Ishikawa (cell line): ENCODE results near the gene ATP1A1.

Source experiments
- CEBPB ChIP-seq: IDR thresholded peaks from 2 replicates; pipeline ENCODE4 v1.6.1; 2012
- CREB1 ChIP-seq: IDR thresholded peaks from 2 replicates; pipeline ENCODE4 v1.6.1; 2012; ENCODE audit warnings: low read depth
- EGR1 ChIP-seq: IDR thresholded peaks from 2 replicates; pipeline ENCODE4 v1.6.1; 2012
- EP300 ChIP-seq: IDR thresholded peaks from 2 replicates; pipeline ENCODE4 v1.6.1; 2012; ENCODE audit warnings: borderline replicate concordance
- FOXM1 ChIP-seq: IDR thresholded peaks from 2 replicates; pipeline ENCODE4 v1.6.1; 2012; ENCODE audit warnings: low read depth, borderline replicate concordance
- MAX ChIP-seq: IDR thresholded peaks from 2 replicates; pipeline ENCODE4 v1.6.1; 2012
- NFIC ChIP-seq: IDR thresholded peaks from 2 replicates; pipeline ENCODE4 v1.6.1; 2012
- RAD21 ChIP-seq: IDR thresholded peaks from 2 replicates; pipeline ENCODE4 v1.6.1; 2012; ENCODE audit warnings: low read depth
- REST ChIP-seq: IDR thresholded peaks from 2 replicates; pipeline ENCODE4 v1.6.1; 2012; ENCODE audit warnings: low read depth, mild to moderate bottlenecking
- TAF1 ChIP-seq: IDR thresholded peaks from 2 replicates; pipeline ENCODE4 v1.6.1; 2012; ENCODE audit warnings: low read depth, mild to moderate bottlenecking
- TCF12 ChIP-seq: IDR thresholded peaks from 2 replicates; pipeline ENCODE4 v1.6.1; 2012; ENCODE audit warnings: low read depth
- TEAD4 ChIP-seq: IDR thresholded peaks from 2 replicates; pipeline ENCODE4 v1.6.1; 2012
- YY1 ChIP-seq: IDR thresholded peaks from 2 replicates; pipeline ENCODE4 v1.6.1; 2012; ENCODE audit warnings: low read depth
- ZBTB7A ChIP-seq: IDR thresholded peaks from 2 replicates; pipeline ENCODE4 v1.6.1; 2012; ENCODE audit warnings: low read depth
- TF ChIP-seq, protein P1 (sequence below): IDR thresholded peaks from 2 replicates; pipeline ENCODE4 v1.6.1; 2012

ATP1A1 gene

DNA sequence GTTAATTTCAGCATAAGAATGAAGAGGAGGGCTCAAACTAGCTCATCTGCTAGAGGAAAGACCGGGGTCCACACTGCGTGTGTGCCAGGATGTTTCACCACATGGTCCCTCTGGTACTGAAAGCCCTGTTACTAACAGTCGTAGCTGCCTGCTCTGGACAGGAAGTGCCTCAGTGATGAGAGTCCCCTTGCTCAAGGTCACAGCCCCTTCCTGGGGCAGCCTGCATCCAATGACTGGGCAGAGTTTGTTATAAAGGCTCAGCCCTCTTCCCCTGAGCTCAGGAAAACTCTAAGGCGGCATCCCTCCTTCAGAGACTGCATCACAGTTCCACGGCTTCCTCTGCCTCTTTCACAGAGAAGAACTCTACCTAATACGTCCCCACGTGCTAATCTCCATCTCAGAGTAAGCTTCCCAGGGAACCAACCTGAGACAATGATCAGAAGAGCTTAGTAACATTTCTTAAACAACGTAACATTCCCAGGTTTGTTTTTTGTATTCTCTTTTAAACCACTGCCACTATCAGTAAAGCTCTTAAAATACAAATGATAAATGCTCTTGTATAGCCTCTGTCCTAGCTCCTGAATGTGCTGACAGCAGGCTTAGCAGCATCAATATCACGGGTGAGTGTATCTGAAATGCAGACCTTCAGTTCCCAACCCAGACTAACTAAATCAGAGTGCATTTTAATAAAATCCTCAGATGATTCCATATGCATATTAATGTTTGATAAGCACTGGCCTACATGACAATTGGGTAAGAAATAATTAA is 38.0 kb upstream of the ATP1A1 start:
- TF ChIP-seq EGR1 (no peak), TEAD4 (no peak), REST (no peak)

DNA sequence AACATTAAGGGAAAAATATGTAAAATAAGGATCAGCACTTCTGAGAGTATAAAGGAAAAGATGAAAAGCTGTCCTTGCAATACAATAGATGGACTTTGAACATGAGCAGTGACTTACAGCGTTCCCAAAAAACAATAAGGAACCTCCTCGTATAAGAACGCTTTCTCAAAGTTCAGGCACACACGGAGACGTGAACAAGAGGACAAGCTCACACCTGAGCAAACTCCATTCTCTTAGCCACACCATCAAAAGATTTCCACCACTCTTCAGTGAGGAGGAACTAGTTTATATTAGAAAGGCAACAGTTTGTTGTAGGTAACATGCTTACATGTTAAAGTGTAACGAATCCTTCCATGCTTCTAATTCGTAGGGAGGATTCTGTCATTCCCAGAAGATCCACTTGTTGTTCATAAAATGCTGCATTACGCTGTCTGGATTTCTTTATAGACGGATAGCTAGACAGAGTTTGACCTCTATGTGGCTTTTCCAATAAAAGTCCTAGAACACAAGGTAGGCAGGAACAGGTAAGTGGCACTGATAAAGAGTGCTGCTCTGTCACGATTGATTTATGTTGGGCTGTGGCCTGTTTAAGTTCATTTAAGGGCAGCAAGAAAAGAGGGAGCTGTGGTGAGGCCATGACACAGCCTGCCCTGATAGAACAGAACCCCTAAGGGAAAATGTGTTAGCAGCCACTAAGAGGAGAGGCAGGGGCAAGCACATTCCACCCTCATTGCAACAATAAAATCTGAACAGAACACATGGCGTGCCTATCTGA is 37.0 kb upstream of the ATP1A1 start:
- no peak for TF ChIP-seq YY1
- no peak for TF ChIP-seq TAF1
- no peak for TF ChIP-seq TEAD4
- TF ChIP-seq RAD21 = no peak
- TF ChIP-seq MAX = no peak
- TF ChIP-seq, protein P1, sequence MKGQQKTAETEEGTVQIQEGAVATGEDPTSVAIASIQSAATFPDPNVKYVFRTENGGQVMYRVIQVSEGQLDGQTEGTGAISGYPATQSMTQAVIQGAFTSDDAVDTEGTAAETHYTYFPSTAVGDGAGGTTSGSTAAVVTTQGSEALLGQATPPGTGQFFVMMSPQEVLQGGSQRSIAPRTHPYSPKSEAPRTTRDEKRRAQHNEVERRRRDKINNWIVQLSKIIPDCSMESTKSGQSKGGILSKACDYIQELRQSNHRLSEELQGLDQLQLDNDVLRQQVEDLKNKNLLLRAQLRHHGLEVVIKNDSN = no peak
- no peak for TF ChIP-seq REST

- no peak for TF ChIP-seq NFIC
- no peak for TF ChIP-seq CREB1
- no peak for TF ChIP-seq REST
- no peak for TF ChIP-seq TEAD4
- no peak for TF ChIP-seq EP300
- no peak for TF ChIP-seq ZBTB7A
- no peak for TF ChIP-seq TAF1
- TF ChIP-seq RAD21 = no peak
- TF ChIP-seq TCF12 = no peak
- no peak for TF ChIP-seq EGR1
- no peak for TF ChIP-seq YY1
- TF ChIP-seq FOXM1 = no peak
- TF ChIP-seq CEBPB = no peak
- TF ChIP-seq MAX = no peak
- TF ChIP-seq, protein P1 = no peak
Observed at GRCh38 chr1:116337398-116337797, 35.6 kb upstream of the ATP1A1 start.

DNA sequence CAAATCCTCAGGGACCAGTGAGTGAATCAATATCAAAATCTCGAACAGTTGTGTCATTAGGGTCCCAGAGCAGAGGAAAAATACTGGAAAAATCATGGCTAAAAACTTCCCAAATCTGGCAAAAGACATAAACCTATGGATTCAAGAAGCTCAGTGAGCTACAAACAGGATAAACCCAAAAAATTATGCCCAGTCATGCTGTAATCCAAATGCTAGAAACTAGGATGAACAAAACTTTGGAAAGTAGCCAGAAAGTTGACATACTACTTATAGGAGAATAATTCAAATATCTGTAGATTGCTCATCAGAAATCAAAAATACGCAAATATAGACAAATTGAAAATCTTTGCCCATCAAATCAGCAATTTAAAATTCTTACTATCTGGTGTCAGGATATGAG is 34.6 kb upstream of the ATP1A1 start:
- TF ChIP-seq TEAD4 = no peak
- TF ChIP-seq CREB1 = no peak
- TF ChIP-seq, protein P1 = no peak
- TF ChIP-seq TCF12 = no peak
- TF ChIP-seq ZBTB7A = no peak
- TF ChIP-seq EGR1 = no peak
- TF ChIP-seq MAX = no peak
- no peak for TF ChIP-seq RAD21
- TF ChIP-seq NFIC = no peak
- no peak for TF ChIP-seq CEBPB
- TF ChIP-seq YY1 = no peak
- TF ChIP-seq TAF1 = no peak
- TF ChIP-seq EP300 = no peak
- TF ChIP-seq FOXM1 = no peak
- TF ChIP-seq REST = no peak
